ENCODE results near the gene MS4A18.

Gene MS4A18

DNA sequence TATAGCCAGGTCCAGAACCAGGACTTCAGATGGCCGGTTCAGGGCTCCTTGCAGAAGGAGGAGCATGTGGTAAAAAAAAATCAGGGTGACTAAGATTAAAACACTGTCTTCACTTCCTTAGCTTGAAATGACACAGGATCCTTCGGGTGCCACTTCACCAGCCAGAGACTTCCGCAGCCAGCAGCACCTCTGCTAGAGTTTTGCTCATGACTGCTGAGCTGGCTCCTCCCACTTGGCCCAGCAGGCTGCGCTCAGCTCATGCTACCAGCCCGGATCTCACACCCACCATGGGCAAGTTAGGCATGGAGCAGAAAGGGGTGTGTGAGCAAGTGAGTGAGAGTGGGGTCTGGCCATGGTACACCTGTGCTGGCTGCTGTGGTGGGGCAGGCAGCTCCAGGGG is 6.6 kb upstream of the MS4A18 start:
- no peak overlapping the region for H3K4me3 ChIP-seq (ENCODE audit: low read length)
- TF ChIP-seq ZNF274 (IDR thresholded peaks at IDR 0.05; ENCODE audit: low read depth, low read length): no peak

DNA sequence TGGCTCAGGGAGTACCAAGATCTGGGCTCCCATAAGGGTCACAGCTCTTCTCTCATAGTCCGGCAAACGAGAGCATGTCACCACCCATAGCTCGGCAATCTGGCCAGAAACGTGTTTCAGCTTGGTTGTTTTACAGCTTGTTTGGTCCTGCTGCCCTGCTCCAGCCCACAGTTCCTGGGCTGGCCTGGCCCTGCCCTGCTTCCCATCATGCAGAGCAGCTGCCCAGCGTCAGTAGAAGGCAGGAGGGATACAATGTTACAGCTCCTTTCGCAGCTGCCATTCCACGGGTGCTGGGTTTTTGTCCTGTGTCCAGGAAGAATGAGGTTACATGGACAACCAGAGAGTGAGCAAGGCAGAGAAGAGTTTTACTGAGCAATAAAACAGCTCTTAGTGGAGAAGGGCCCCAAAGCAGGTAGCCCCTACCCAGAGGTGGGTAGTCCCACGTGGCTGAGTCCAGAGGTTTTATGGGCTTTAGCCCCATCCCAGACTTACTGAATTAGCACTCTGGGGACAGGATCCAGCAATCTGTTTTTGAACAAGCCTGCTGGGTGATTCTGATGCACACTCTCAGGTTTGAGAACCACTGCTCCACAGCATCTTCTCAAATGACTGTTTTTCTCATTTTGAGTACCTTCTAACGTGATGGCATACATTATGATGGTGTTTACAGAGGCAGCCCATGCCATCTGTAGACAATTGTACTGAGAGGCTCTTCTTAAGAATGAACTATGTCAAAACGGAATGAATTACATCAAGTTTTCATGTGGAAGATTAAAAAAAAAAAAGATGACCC is 5.8 kb upstream of the MS4A18 start:
- no peak for TF ChIP-seq ZNF274 (IDR thresholded peaks at IDR 0.05; ENCODE audit: low read depth, low read length)

DNA sequence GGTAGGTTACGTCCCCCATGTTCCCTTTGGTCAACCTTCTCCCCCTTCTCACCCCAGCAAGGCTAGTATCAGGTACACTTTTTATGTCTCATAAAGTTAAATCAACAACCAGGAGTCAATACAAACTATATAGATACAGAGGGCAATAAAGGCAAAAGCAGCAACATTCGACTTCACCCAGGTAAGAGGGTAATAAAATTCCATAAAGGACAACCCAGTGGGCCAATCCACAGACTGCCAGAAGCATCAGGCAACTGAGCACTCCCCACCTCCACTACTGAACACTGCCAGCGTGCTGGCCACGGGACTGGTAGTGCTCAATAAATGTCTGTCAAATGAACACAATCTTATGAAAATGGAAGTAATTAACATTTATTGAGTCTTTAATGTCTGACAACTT is 5.1 kb upstream of the MS4A18 start:
- no peak overlapping the region for H3K4me3 ChIP-seq (ENCODE audit: low read length)
- TF ChIP-seq ZNF274 (IDR thresholded peaks at IDR 0.05; ENCODE audit: low read depth, low read length): no peak

More for the DNA sequence above, 5.8 kb upstream of the MS4A18 start:
- no peak overlapping the region for H3K4me3 ChIP-seq (ENCODE audit: low read length)

DNA sequence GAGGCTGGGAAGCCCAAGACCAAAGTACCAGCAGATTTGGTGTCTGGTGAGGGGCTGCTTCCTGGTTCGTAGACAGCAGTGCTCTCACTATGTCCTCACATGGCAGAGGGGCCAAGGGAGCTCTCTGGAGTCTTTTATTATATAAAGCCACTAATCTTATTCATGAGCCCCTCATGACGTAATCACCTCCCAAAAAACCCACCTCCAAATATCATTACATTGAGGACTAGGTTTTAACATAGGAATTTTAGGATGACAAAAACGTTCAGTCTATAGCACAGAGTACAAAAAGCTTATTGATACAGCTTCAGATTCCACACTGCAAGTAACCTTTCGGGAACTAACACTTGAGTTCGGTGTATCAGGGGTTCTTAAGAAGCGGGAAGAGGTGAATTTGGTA is 4.1 kb upstream of the MS4A18 start:
- TF ChIP-seq ZNF274 (IDR thresholded peaks at IDR 0.05; ENCODE audit: low read depth, low read length): no peak
- no peak overlapping the region for H3K4me3 ChIP-seq (ENCODE audit: low read length)

DNA sequence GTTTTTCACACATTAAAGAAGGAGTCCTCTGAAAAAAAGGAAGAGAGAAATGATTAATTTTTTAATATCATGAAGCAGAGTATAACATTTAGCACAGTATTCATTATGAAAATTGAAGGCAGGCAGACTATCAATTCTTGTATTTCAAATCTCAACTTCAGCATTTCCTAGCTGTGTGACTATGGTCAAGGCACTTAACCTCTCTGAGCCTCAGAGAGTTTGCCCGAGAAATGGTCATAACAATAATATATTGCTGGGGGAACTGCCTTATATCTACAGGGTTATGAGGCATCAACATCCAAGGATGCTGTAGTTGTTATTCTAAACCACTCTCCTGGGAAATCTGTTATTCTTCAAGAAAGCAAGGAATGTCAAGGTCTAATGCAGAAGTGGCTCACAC is 1.1 kb downstream of the MS4A18 start:
- no peak for TF ChIP-seq ZNF274 (IDR thresholded peaks at IDR 0.05; ENCODE audit: low read depth, low read length)
- no peak overlapping the region for H3K4me3 ChIP-seq (ENCODE audit: low read length)

DNA sequence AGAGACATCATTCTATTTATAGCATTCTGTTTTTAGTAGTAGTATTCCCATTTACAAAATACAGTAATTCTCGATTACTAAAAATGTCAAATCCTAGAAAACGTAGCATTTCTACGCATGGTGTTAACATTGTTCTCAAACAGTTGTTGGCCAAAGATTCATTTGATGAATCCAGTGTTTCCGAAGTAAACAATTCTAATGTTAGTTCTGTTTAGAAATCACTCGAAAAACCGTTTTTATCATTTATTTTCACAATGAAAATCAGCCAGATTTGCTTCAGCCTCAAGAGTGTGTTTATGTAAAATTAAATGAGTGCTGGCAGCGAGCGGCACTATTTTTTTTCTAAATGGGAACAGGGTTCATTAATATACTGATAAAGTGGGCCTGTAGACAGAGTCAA is 7.1 kb downstream of the MS4A18 start:
- no peak for TF ChIP-seq ZNF274 (IDR thresholded peaks at IDR 0.05; ENCODE audit: low read depth, low read length)
- H3K4me3 ChIP-seq (ENCODE audit: low read length): no peak overlapping the region

DNA sequence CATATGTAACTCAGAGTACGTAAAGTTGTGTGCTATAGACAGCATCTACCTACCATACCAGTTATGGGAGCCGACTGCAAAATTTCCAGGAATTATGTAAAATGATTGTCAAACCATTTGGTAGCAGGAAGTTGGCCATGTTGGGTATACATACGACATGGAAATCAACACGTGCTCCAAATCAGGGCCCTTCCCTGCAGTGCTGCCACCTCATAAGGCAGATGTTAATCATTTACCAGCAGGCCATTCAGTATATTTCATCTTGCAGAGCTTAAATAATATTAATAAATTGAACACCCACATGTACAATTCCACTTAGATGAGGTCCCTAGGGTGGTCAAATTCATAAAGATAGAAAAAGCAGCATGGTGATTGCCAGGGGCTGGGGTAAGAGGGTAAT is 9.8 kb downstream of the MS4A18 start:
- H3K4me3 ChIP-seq (ENCODE audit: low read length): no peak overlapping the region
- TF ChIP-seq ZNF274 (IDR thresholded peaks at IDR 0.05; ENCODE audit: low read depth, low read length): no peak

DNA sequence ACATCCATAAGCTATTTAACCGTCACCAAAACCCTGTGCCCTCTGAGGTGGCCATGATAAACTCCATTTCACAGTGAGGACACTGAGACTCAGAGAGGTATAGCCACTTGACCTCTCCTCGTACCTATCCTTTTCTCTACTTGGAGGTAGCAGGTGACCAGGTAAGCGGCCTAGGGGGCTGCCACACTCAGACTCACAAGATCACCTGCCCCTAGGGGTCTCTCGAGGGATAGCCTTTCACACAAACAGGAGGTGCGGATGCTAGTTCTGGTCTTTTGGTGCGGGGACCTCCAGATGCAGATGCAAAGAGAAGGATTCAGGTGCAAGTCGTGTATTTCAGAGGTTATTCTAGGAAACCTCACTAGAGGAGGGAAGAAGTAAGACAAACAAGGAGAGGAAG is 14.6 kb downstream of the MS4A18 start:
- H3K4me3 ChIP-seq (ENCODE audit: low read length): no peak overlapping the region
- no peak for TF ChIP-seq ZNF274 (IDR thresholded peaks at IDR 0.05; ENCODE audit: low read depth, low read length)

DNA sequence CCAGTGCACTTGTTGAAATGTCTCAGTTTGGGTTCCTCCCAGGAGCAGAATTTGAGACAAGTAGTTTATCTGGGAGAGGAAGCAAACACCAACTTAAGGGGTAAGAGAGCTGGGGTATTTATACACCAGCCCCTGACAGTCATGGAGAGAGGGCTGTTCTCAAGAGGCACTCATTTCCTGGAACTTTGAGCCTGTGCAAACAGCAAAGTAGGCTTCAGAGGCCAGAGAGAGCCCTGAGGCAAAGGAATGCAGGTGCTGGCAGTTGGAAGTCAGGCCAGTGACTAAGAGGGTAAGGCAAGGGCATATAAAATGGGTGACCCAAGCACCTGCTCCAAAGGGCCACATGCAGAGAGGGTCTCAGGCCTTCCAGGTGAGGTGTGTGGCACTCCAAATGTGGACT is 16.1 kb downstream of the MS4A18 start:
- no peak overlapping the region for H3K4me3 ChIP-seq (ENCODE audit: low read length)
- TF ChIP-seq ZNF274 (IDR thresholded peaks at IDR 0.05; ENCODE audit: low read depth, low read length): no peak

DNA sequence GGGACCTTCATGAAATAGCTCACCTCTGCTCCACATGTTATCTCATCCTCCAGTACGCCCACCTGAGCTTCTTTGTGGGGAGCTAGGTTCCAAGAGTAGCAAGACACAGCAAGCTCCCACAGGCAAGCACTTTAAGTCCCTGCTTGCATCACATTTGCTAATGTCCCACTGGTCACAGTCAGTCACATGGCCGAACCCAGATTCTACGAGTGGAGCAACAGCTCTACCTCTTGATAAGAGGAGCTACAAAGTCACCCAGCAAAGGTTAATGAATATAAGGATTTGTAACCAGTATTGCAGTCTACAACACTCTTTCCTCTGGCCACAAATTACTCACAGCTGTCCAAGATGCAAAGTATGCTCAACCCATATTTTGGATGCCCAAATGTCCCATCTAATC is 16.9 kb downstream of the MS4A18 start:
- TF ChIP-seq ZNF274 (IDR thresholded peaks at IDR 0.05; ENCODE audit: low read depth, low read length): no peak

DNA sequence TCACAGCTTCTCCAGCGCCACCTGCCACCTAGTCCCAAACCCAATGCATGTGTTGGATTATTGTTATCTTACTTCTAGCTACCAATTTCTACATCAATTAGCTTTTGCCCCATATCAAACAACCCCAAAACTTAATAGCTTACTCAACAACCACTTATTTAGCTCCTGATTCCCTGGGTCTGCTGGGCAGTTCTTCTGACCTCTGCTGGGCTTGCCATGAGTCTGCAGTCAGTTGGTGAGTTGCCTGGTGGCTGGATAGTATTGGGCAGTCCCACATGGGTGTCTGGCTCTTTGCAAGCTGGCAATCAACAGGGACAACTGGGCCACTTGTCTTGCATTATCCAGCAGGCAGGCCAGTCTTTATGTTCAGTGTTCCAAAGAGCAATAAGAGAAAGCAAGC is 18.5 kb downstream of the MS4A18 start:
- no peak overlapping the region for H3K4me3 ChIP-seq (ENCODE audit: low read length)
- TF ChIP-seq ZNF274 (IDR thresholded peaks at IDR 0.05; ENCODE audit: low read depth, low read length): no peak

More for the DNA sequence above, 16.9 kb downstream of the MS4A18 start:
- H3K4me3 ChIP-seq (ENCODE audit: low read length): no peak overlapping the region

DNA sequence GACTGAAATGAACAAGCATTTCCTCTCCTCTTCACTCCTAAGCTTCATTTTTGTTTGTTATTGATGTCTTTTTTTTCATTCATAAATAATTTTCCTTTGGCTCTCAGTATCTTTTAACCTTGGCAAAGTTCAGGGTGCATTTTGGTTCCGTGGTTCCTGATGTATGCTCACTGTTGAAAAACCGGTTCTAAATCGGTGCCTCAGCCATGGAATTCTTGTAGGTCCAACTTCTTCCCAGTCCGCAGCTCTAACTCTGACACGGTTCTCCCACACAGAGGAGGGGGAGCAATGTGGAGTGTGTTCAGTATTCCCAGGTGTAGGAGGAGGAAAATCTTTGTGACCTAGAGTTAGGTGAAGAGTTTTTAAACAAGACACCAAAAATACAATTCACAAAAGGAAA is 19.6 kb downstream of the MS4A18 start:
- no peak overlapping the region for H3K4me3 ChIP-seq (ENCODE audit: low read length)
- no peak for TF ChIP-seq ZNF274 (IDR thresholded peaks at IDR 0.05; ENCODE audit: low read depth, low read length)

DNA sequence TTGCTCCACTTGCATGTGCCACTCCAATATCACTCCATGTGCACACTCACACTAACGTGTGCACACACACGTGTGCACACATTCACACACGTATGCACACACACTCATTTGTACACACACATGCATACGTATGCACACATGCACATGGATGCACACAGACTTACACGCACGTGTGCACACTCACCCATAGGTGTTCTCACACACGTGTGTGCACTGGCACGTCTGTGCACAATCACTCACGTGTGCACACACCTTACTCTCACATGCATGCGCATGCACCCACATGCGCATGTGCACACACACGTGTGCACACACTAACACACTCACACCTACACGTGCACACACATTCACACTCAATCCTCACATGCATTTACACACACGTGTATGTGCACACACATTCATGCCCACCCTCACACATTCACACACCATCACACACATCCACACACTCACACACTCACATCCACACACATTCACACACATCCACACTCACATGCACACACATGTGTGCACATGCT is 22.9 kb downstream of the MS4A18 start:
- TF ChIP-seq ZNF274 (IDR thresholded peaks at IDR 0.05; ENCODE audit: low read depth, low read length): no peak

DNA sequence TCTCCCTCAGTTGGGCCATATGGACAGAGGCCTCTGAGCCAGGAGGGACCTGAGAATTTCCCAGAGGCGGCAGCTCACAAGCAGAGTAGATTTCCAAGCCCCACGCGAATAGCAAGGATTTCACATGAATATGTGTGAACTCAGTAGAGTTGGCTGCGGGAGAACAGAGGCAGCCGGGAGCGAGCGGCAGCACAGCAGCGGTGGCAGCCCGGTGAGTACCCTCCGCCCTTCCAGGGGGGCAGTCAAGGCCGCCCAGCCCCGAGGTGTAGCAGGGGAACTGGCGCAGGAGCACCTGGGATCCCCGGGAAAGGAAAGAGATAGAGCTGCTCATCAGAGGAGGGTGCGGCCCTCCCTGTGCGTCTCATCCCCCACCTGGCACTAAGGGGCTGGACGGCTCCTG is 23.7 kb downstream of the MS4A18 start:
- no peak overlapping the region for H3K4me3 ChIP-seq (ENCODE audit: low read length)
- TF ChIP-seq ZNF274 (IDR thresholded peaks at IDR 0.05; ENCODE audit: low read depth, low read length): no peak

More for the DNA sequence above, 22.9 kb downstream of the MS4A18 start:
- no peak overlapping the region for H3K4me3 ChIP-seq (ENCODE audit: low read length)

DNA sequence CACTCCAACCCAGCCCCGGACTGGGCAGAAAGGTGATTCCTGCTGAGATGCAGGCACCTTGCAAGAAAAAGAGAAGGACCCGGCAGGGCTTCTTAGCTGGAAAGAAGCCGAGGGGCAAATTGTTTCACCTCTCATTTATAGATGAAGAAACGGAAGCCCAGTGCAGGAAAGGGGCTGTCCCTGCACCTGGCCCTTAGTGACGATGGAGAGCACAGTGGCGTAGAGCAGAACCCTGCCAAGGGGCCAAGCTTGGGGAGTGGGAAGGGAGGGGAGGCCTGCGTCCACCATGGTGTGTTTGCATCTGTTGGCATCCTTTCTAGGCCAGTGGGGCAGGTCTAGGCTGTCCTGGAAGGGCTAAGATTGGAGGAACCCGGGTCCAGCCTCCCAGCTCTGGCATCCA is 24.3 kb downstream of the MS4A18 start:
- no peak for TF ChIP-seq ZNF274 (IDR thresholded peaks at IDR 0.05; ENCODE audit: low read depth, low read length)
- no peak overlapping the region for H3K4me3 ChIP-seq (ENCODE audit: low read length)

DNA sequence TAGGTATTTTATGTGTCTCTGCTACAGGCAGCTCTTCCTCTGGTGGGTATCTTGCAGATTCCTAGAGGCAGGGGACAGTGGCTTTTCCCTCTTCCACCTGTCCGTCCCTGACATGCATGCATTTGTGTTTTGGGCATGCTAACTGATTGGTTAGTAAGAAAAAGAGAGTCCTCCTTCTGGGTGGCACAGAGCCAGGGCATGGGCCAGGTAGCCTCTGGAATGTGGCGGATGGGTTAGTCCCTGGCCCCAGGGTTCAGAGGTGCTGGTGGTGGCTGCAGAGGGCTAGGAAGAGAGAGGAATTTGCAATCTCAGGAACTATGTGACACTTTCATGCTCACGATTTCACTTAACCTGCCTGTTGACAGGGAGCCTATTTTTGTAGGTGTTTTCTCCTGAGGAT is 26.4 kb downstream of the MS4A18 start:
- TF ChIP-seq ZNF274 (IDR thresholded peaks at IDR 0.05; ENCODE audit: low read depth, low read length): no peak
- H3K4me3 ChIP-seq (ENCODE audit: low read length): no peak overlapping the region

All from GM08714 (cell line).